WTC11 (cell line): ENCODE measurements around the gene LEKR1. TPM values are rescaled to one million over a fixed set of nuclear protein-coding genes. Genes with fewer than 3 reads are reported as not detected.

Source experiments
- ATAC-seq: fragments of 200-7000 bp; cut with Tn5 transposase; 2 replicates; pipeline ENCODE4 v1.10.0; 2021; ENCODE audit warnings: mild to moderate bottlenecking, moderate library complexity
- CTCF ChIA-PET: fragments of 300-600 bp; sonication (Branson Sonifier 250); formaldehyde crosslinking; loops from one replicate; lab custom pipeline; 2021; ENCODE audit warnings: antibody characterized with exemption; lab: Charles Lee
- POLR2A ChIA-PET: fragments of 350-600 bp; sonication (Branson Sonifier 250); formaldehyde crosslinking; loops from one replicate; lab custom pipeline; 2021; ENCODE audit warnings: antibody characterized with exemption; lab: Charles Lee
- DNase-seq: peaks from one replicate; pipeline ENCODE4 v3.0.0; 2021; ENCODE audit warnings: low spot score
- H3K27ac Mint-ChIP-seq: 2 replicates; pipeline ENCODE4 v1.8.0; 2021; ENCODE audit warnings: mixed read lengths
- H3K27me3 Mint-ChIP-seq: 2 replicates; pipeline ENCODE4 v1.8.0; 2021; ENCODE audit warnings: low read depth, mild to moderate bottlenecking, moderate library complexity, mixed read lengths
- H3K36me3 Mint-ChIP-seq: 2 replicates; pipeline ENCODE4 v1.8.0; 2021; ENCODE audit warnings: mixed read lengths
- H3K4me1 Mint-ChIP-seq: 2 replicates; pipeline ENCODE4 v1.8.0; 2022; ENCODE audit warnings: mixed read lengths
- H3K4me3 Mint-ChIP-seq: 2 replicates; pipeline ENCODE4 v1.8.0; 2021; ENCODE audit warnings: mild to moderate bottlenecking, moderate library complexity, mixed read lengths
- H3K9me3 Mint-ChIP-seq: 2 replicates; pipeline ENCODE4 v1.8.0; 2021; ENCODE audit warnings: mixed read lengths
- CREB1 ChIP-seq: sonication (generic); formaldehyde crosslinking; IDR thresholded peaks from 2 replicates; pipeline ENCODE4 v1.8.0; 2023; ENCODE audit warnings: mild to moderate bottlenecking, missing genetic modification reagents
- ELF4 ChIP-seq: sonication (generic); formaldehyde crosslinking; IDR thresholded peaks from 2 replicates; pipeline ENCODE4 v1.8.1; 2022; ENCODE audit warnings: low read depth, mild to moderate bottlenecking, moderate library complexity, missing genetic modification reagents
- GTF2I ChIP-seq: fragments of 250-450 bp; sonication (Bioruptor Pico); conservative IDR thresholded peaks from 2 replicates; pipeline ENCODE4 v1.4.0; 2021; ENCODE audit warnings: mild to moderate bottlenecking
- IRF2 ChIP-seq: sonication (generic); formaldehyde crosslinking; IDR thresholded peaks from 2 replicates; pipeline ENCODE4 v1.8.0; 2022; ENCODE audit warnings: low read depth, missing genetic modification reagents, borderline replicate concordance
- NR3C1 ChIP-seq: sonication (generic); formaldehyde crosslinking; conservative IDR thresholded peaks from 2 replicates; pipeline ENCODE4 v1.8.1; 2023; ENCODE audit warnings: low read depth, mild to moderate bottlenecking, missing genetic modification reagents
- SMAD4 ChIP-seq: sonication (generic); formaldehyde crosslinking; IDR thresholded peaks from 2 replicates; pipeline ENCODE4 v1.8.0; 2022; ENCODE audit warnings: mild to moderate bottlenecking, missing genetic modification reagents
- TEAD4 ChIP-seq: sonication (generic); formaldehyde crosslinking; IDR thresholded peaks from 2 replicates; pipeline ENCODE4 v1.8.0; 2022; ENCODE audit warnings: mild to moderate bottlenecking, missing genetic modification reagents
- ZNF121 ChIP-seq: sonication (generic); formaldehyde crosslinking; IDR thresholded peaks from 2 replicates; pipeline ENCODE4 v1.8.0; 2023; ENCODE audit warnings: missing genetic modification reagents
- ZNF416 ChIP-seq: fragments of 250-450 bp; sonication (Bioruptor Pico); IDR thresholded peaks from 2 replicates; pipeline ENCODE4 v1.9.0; 2021; ENCODE audit warnings: mild to moderate bottlenecking, inconsistent platforms
- ZNF423 ChIP-seq: fragments of 250-450 bp; sonication (Bioruptor Pico); IDR thresholded peaks from 2 replicates; pipeline ENCODE4 v2.1.2; 2022; ENCODE audit warnings: mild to moderate bottlenecking, moderate library complexity
- total RNA-seq: library from RNA; stranded (reverse); gene quantifications from 3 replicates; pipeline ENCODE4 v1.2.3, GENCODE V29; 2021
- TF ChIP-seq, protein P1 (sequence below): sonication (generic); formaldehyde crosslinking; IDR thresholded peaks from 2 replicates; pipeline ENCODE4 v1.8.1; 2023; ENCODE audit warnings: mild to moderate bottlenecking, missing genetic modification reagents
- TF ChIP-seq, protein P2 (sequence below): sonication (generic); formaldehyde crosslinking; IDR thresholded peaks from 2 replicates; pipeline ENCODE4 v1.8.1; 2022; ENCODE audit warnings: mild to moderate bottlenecking, missing genetic modification reagents, moderate library complexity, borderline replicate concordance
- TF ChIP-seq, protein P3 (sequence below): fragments of 250-450 bp; sonication (Bioruptor Pico); IDR thresholded peaks from 2 replicates; pipeline ENCODE4 v1.9.0; 2021; ENCODE audit warnings: mild to moderate bottlenecking
- TF ChIP-seq, protein P4 (sequence below): fragments of 250-450 bp; sonication (Bioruptor Pico); IDR thresholded peaks from 2 replicates; pipeline ENCODE4 v1.8.0; 2021; ENCODE audit warnings: mild to moderate bottlenecking
- TF ChIP-seq, protein P5 (sequence below): sonication (generic); formaldehyde crosslinking; IDR thresholded peaks from 2 replicates; pipeline ENCODE4 v1.8.0; 2022; ENCODE audit warnings: mild to moderate bottlenecking, missing genetic modification reagents
- TF ChIP-seq, protein P6 (sequence below): fragments of 250-450 bp; sonication (Bioruptor Pico); IDR thresholded peaks from 2 replicates; pipeline ENCODE4 v2.1.2; 2022; ENCODE audit warnings: mild to moderate bottlenecking, moderate library complexity

Gene LEKR1
- total RNA-seq, 1 experiment from 2014 or later = 0.09 TPM

DNA sequence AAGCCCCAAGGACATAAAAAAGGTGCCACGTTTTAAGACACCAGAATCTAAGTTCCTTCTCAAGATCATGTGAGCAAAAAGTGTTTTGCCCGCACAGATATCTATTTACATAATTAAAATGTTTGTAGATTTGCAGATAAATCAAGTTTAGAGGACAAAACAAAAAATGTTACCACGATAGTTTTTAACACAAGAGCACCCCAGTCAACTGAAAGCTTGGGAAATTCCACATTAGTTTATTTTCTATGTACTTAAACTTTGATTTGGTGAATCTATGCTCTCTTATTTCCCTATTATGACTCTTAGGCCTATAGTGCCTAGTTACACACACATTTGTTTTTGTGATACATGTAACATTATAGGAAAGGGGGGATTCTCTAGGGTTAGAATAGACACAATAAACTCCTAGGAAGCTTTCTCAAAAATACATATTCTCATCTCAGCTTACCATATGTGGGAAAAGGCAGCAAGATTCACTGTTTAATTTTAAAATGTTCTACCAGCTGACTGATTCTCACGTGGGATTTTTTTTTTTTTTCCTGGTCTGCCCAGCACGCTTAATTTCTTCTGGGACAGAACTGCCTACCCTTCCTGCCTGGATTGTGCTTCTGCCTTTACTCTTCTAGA is 8.4 kb upstream of the LEKR1 start (continued):
- TF ChIP-seq GTF2I (CRISPR knock-in tag) (no peak), ZNF416 (CRISPR knock-in tag) (no peak), CREB1 (CRISPR knock-in tag) (no peak)

DNA sequence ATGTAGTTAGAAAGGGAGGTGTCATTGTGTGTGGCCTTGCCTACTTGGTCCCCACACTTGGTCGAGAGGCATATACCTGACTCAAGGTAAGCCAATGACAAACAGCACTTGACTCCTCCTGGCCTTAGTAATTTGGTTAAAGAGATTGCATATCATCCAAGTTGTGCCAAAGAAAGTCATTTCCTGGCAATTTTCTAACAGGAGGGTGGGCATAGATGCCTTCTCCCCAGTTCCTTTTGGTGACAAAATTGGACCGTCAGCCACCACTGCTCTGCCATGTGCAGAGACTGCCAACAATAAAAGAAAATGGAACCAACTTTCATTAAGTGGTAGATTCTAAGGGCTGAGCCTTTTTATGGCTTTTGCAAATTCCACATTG is 7.9 kb upstream of the LEKR1 start:
- H3K27me3 Mint-ChIP-seq = peaks cover 70% of the 10 kb centered on the region
- no peaks in the 10 kb centered on the region for H3K9me3 Mint-ChIP-seq
- H3K4me1 Mint-ChIP-seq = peaks cover 23% of the 10 kb centered on the region
- POLR2A ChIA-PET = interaction anchor here (0.6 kb wide), 1 partner anchor 181 kb away, joined by 3 read pairs; no protein-coding TSS in a partner anchor
- H3K36me3 Mint-ChIP-seq = no peaks in the 10 kb centered on the region
- H3K27ac Mint-ChIP-seq = no peak overlapping the region
- ATAC-seq (no peak), DNase-seq (no peak)
- TF ChIP-seq, protein P1, sequence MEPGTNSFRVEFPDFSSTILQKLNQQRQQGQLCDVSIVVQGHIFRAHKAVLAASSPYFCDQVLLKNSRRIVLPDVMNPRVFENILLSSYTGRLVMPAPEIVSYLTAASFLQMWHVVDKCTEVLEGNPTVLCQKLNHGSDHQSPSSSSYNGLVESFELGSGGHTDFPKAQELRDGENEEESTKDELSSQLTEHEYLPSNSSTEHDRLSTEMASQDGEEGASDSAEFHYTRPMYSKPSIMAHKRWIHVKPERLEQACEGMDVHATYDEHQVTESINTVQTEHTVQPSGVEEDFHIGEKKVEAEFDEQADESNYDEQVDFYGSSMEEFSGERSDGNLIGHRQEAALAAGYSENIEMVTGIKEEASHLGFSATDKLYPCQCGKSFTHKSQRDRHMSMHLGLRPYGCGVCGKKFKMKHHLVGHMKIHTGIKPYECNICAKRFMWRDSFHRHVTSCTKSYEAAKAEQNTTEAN (CRISPR knock-in tag) = no peak
- TF ChIP-seq ELF4 (CRISPR knock-in tag) = no peak
- TF ChIP-seq ZNF121 (CRISPR knock-in tag) = no peak
- TF ChIP-seq, protein P2, sequence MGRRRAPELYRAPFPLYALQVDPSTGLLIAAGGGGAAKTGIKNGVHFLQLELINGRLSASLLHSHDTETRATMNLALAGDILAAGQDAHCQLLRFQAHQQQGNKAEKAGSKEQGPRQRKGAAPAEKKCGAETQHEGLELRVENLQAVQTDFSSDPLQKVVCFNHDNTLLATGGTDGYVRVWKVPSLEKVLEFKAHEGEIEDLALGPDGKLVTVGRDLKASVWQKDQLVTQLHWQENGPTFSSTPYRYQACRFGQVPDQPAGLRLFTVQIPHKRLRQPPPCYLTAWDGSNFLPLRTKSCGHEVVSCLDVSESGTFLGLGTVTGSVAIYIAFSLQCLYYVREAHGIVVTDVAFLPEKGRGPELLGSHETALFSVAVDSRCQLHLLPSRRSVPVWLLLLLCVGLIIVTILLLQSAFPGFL (CRISPR knock-in tag) = no peak
- TF ChIP-seq, protein P3, sequence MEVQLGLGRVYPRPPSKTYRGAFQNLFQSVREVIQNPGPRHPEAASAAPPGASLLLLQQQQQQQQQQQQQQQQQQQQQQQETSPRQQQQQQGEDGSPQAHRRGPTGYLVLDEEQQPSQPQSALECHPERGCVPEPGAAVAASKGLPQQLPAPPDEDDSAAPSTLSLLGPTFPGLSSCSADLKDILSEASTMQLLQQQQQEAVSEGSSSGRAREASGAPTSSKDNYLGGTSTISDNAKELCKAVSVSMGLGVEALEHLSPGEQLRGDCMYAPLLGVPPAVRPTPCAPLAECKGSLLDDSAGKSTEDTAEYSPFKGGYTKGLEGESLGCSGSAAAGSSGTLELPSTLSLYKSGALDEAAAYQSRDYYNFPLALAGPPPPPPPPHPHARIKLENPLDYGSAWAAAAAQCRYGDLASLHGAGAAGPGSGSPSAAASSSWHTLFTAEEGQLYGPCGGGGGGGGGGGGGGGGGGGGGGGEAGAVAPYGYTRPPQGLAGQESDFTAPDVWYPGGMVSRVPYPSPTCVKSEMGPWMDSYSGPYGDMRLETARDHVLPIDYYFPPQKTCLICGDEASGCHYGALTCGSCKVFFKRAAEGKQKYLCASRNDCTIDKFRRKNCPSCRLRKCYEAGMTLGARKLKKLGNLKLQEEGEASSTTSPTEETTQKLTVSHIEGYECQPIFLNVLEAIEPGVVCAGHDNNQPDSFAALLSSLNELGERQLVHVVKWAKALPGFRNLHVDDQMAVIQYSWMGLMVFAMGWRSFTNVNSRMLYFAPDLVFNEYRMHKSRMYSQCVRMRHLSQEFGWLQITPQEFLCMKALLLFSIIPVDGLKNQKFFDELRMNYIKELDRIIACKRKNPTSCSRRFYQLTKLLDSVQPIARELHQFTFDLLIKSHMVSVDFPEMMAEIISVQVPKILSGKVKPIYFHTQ (CRISPR knock-in tag) = no peak
- no peak for TF ChIP-seq GTF2I (CRISPR knock-in tag)
- TF ChIP-seq, protein P4, sequence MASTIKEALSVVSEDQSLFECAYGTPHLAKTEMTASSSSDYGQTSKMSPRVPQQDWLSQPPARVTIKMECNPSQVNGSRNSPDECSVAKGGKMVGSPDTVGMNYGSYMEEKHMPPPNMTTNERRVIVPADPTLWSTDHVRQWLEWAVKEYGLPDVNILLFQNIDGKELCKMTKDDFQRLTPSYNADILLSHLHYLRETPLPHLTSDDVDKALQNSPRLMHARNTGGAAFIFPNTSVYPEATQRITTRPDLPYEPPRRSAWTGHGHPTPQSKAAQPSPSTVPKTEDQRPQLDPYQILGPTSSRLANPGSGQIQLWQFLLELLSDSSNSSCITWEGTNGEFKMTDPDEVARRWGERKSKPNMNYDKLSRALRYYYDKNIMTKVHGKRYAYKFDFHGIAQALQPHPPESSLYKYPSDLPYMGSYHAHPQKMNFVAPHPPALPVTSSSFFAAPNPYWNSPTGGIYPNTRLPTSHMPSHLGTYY (CRISPR knock-in tag) = no peak
- TF ChIP-seq SMAD4 (CRISPR knock-in tag) = no peak
- TF ChIP-seq, protein P5, sequence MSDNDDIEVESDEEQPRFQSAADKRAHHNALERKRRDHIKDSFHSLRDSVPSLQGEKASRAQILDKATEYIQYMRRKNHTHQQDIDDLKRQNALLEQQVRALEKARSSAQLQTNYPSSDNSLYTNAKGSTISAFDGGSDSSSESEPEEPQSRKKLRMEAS (CRISPR knock-in tag) = no peak
- TF ChIP-seq IRF2 (CRISPR knock-in tag) = no peak
- no peak for TF ChIP-seq NR3C1 (CRISPR knock-in tag)
- TF ChIP-seq, protein P6, sequence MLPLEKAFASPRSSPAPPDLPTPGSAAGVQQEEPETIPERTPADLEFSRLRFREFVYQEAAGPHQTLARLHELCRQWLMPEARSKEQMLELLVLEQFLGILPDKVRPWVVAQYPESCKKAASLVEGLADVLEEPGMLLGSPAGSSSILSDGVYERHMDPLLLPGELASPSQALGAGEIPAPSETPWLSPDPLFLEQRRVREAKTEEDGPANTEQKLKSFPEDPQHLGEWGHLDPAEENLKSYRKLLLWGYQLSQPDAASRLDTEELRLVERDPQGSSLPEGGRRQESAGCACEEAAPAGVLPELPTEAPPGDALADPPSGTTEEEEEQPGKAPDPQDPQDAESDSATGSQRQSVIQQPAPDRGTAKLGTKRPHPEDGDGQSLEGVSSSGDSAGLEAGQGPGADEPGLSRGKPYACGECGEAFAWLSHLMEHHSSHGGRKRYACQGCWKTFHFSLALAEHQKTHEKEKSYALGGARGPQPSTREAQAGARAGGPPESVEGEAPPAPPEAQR (CRISPR knock-in tag) = no peak
- CTCF ChIA-PET = no interaction called here
- H3K4me3 Mint-ChIP-seq = peak overlapping the region; percentile 12; the same call in 1 of the 2 replicates

DNA sequence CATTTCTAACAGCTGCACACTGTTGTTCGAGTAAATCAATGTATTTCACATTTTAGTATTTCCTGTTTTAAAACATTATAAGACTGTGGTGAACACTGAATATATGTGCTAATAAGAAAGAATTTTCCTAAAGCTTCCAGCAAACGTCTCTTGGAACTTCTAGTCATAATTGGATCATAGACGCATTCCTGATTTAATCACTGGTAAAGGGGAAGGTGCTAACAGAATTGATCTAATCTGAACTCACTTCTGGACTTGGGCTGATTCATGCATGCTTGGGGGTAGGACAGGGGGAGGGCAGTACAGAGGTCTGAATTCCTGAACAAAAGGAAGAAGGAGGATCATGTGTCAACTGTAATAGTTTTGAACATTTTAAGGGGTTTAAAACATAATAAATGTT is 7.3 kb upstream of the LEKR1 start:
- Mint-ChIP-seq H3K9me3 (no peaks in the 10 kb centered on the region), H3K27ac (no peak overlapping the region), H3K4me1 (peaks cover 25% of the 10 kb centered on the region), H3K27me3 (peaks cover 71% of the 10 kb centered on the region), H3K4me3 (no peak overlapping the region), H3K36me3 (no peaks in the 10 kb centered on the region)
- POLR2A ChIA-PET = no interaction called here
- no peak for DNase-seq
- ATAC-seq = no peak
- no peak for TF ChIP-seq ZNF423 (CRISPR knock-in tag)
- no peak for TF ChIP-seq TEAD4 (CRISPR knock-in tag)
- CTCF ChIA-PET = no interaction called here
